ENCODE data around the gene LAG3. TPM values are rescaled to one million over a fixed set of nuclear protein-coding genes. Genes with fewer than 3 reads are reported as not detected.
A peak's percentile ranks its signal among the peaks of the same experiment; 100 is the strongest.

LAG3 gene
- total and polyA plus RNA-seq, 2 experiments from 2014 or later: 3.7 to 4.7 TPM

GRCh38 chr12:6765048-6765633 lies 7.2 kb upstream of the LAG3 start:
- Histone ChIP-seq H3K79me2 (replicated peaks; ENCODE audit: insufficient read depth) (peaks cover 20% of the 10 kb centered on the region), H2AFZ (no peak overlapping the region), H3K4me3 (peak overlapping the region; percentile 98)

More at GRCh38 chr12:6765048-6765633, 7.2 kb upstream of the LAG3 start:
- H3K4me3 Mint-ChIP-seq: peak overlapping the region; percentile 69
- peaks cover 13% of the 10 kb centered on the region for H3K9me2 ChIP-seq (ENCODE audit: insufficient read depth)
- peaks cover 35% of the 10 kb centered on the region for H3K4me1 ChIP-seq (ENCODE audit: insufficient read depth)
- peaks cover 17% of the 10 kb centered on the region for H4K20me1 ChIP-seq (replicated peaks; ENCODE audit: insufficient read depth)
- no peak for TF ChIP-seq STAT1 (IDR thresholded peaks at IDR 0.05; ENCODE audit: unreplicated experiment)
- no peak for TF ChIP-seq ZNF331 (CRISPR knock-in tag; IDR thresholded peaks at IDR 0.05; ENCODE audit: low read depth)
- no peak for TF ChIP-seq REST (IDR thresholded peaks at IDR 0.05; ENCODE audit: unreplicated experiment)
- TF ChIP-seq, protein P1, sequence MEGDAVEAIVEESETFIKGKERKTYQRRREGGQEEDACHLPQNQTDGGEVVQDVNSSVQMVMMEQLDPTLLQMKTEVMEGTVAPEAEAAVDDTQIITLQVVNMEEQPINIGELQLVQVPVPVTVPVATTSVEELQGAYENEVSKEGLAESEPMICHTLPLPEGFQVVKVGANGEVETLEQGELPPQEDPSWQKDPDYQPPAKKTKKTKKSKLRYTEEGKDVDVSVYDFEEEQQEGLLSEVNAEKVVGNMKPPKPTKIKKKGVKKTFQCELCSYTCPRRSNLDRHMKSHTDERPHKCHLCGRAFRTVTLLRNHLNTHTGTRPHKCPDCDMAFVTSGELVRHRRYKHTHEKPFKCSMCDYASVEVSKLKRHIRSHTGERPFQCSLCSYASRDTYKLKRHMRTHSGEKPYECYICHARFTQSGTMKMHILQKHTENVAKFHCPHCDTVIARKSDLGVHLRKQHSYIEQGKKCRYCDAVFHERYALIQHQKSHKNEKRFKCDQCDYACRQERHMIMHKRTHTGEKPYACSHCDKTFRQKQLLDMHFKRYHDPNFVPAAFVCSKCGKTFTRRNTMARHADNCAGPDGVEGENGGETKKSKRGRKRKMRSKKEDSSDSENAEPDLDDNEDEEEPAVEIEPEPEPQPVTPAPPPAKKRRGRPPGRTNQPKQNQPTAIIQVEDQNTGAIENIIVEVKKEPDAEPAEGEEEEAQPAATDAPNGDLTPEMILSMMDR (conservative IDR thresholded peaks at IDR 0.05; ENCODE audit: low read depth in 2 of 2): no peak
- TF ChIP-seq CREB1 (CRISPR knock-in tag; IDR thresholded peaks at IDR 0.05; ENCODE audit: low read depth): no peak
- no peak for TF ChIP-seq ZNF114 (CRISPR knock-in tag; IDR thresholded peaks at IDR 0.05)
- TF ChIP-seq POLR2AphosphoS5 (IDR thresholded peaks at IDR 0.05; ENCODE audit: low read depth): no peak
- no peak for TF ChIP-seq NANOG (IDR thresholded peaks at IDR 0.05; ENCODE audit: borderline replicate concordance)
- no peak for TF ChIP-seq EZH2phosphoT487 (IDR thresholded peaks at IDR 0.05; ENCODE audit: unreplicated experiment)
- peaks cover 8% of the 10 kb centered on the region; the same call in 2 of the 3 replicates for H3K36me3 Mint-ChIP-seq (ENCODE audit: low read depth)
- peaks cover 55% of the 10 kb centered on the region for H3K4me1 Mint-ChIP-seq
- no peak for DNase-seq (ENCODE audit: low spot score)
- H3K27me3 ChIP-seq (ENCODE audit: insufficient read depth): peaks cover 12% of the 10 kb centered on the region; the same call in 1 of the 2 replicates
- ATAC-seq: no peak
- peaks cover 36% of the 10 kb centered on the region for H3F3A ChIP-seq (replicated peaks; ENCODE audit: low read depth)
- H3K4me2 ChIP-seq: peak overlapping the region; percentile 75
- no peak overlapping the region for H3K27ac Mint-ChIP-seq
- no peaks in the 10 kb centered on the region; the same call in 1 of the 3 replicates for H3K9me3 Mint-ChIP-seq
- H3K27ac ChIP-seq (ENCODE audit: low read depth): peak overlapping the region; percentile 97
- H3K36me3 ChIP-seq (ENCODE audit: insufficient read depth): no peaks in the 10 kb centered on the region
- peaks cover 37% of the 10 kb centered on the region for H3K27me3 Mint-ChIP-seq (ENCODE audit: insufficient read depth, low read depth, poor library complexity)
